Colon (tissue), 2 donors: ENCODE data around the gene EBLN1.

Experiments used
- FAIRE-seq: peaks from 2 replicates; lab custom pipeline; 2012; peaks lifted over from hg19 to GRCh38; lab: Jason Lieb, UNC
- donor health status: control.
- donor health status: control.

Gene EBLN1

DNA sequence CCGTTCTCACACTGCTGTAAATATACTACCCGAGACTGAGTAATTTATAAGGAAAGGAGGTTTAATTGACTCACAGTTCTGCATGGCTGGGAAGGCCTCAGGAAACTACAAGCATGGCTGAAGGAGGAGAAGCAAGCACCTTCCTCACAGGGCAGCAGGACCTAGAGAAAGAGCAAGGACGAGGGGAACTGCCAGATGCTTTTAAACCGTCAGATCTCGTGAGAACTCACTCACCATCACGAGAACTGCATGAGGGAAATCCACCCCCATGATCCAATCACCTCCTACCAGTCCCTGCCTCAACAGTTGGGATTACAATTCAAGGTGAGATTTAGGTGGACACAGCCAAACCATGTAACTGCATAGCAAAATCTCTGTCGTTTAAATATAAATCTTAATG is at the start of gene EBLN1:
Gene EBLN1, minus strand, starts transcription at position 174 of the 400 bp plus-strand sequence. CDS start 8,032 bp downstream, outside the sequence.
- FAIRE-seq: no peak

DNA sequence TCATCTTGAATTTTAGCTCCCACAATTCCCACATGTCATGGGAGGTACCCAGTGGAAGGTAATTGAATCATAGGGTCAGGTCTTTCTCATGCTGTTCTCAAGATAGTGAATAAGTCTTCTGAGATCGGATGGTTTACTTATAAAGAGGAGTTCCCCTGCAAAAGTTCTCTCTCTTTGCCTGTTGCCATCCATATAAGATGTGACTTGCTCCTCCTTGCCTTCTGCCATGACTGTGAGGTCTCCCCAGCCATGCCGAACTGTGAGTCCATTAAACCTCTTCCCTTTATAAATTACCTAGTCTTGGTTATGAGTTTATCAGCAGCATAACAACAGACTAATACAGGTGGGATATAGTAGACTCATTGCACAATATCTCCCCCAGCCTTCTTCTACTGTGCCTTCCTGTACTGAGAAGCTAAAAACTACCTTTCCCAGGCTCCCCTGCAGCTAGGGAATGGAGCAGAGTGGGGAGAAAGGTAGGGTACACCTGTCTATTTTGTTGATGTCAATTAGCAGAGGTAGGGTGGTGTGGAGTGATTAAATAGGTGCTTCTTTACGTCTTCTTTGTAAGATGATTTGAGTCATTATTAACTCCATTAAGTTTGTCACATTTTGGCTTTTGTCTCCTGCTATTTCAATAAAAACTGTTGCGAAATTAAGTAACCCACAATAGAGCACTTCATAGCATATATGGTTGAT is 48.2 kb upstream of the EBLN1 start:
- FAIRE-seq: no peak

DNA sequence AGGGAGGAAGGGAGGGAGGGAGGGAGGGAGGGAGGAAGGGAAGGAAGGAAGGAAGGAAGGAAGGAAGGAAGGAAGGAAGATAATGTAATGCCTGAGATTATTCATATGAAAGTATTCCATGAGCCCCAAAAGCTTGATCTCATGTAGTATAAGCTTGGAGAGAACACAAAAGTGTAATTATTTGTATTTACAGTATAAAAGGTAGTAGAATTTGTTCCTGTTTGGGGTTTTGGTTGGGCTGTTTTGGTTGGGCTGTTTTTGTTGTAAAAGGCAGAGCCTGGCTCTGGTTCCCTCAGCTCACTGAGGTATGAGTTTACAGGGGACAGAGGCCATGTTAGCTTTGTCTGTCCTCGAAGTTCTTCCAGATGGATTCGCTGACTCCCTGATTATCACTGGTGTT is 45.3 kb upstream of the EBLN1 start:
- FAIRE-seq: no peak

DNA sequence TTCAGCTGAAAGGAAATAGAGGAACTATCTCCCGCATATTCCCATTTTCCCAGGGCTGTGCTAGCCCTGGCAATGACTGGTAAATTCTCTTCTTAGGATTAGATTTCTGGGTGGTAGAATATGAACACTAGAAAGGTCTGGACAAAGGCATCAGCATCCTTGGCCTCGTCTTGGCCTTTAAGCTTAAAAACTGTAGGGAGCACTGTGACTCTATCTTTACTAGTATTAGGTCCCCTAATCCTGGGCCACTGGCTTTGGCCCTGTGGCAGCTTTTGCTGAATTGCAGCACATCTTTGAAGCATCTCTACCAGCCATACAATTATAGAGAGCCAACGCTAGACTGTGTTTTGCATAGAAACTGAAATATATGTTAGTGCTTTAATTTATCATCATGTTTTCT is 41.5 kb upstream of the EBLN1 start:
- no peak for FAIRE-seq

DNA sequence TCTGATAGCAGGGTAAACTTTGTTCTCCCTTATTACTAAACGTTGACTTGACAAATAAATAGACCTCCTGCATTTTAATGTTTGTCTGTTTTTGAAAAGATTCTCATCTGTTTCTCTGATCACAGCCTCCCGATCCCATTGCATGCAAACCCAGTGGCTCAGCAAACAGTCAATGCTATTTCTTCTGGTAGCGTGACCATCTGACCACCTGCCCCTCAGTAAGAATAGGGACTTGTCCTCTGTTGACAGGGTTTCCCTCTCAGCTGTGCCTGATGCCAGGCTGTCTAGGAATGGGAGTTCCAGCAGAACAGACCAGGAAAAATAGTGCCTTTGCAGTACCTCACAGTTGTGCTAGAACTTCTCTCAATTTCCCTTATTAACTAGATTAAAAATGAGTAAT is 40.7 kb upstream of the EBLN1 start:
- no peak for FAIRE-seq

DNA sequence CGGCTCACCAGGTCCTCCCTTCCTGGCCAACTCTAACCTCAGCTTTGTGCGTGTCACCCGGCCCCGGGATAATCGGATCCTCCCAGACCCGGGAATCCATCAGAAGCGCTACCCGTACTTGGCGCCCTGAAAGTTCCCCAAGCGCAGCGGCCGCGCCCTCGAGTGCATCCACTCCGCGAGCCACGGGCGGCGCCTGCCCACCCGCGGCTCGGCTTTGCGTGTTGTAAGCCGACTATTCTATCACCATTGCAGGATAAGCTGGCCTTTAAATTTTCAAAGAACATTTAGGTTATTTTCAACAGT is 35.7 kb upstream of the EBLN1 start:
- no peak for FAIRE-seq

DNA sequence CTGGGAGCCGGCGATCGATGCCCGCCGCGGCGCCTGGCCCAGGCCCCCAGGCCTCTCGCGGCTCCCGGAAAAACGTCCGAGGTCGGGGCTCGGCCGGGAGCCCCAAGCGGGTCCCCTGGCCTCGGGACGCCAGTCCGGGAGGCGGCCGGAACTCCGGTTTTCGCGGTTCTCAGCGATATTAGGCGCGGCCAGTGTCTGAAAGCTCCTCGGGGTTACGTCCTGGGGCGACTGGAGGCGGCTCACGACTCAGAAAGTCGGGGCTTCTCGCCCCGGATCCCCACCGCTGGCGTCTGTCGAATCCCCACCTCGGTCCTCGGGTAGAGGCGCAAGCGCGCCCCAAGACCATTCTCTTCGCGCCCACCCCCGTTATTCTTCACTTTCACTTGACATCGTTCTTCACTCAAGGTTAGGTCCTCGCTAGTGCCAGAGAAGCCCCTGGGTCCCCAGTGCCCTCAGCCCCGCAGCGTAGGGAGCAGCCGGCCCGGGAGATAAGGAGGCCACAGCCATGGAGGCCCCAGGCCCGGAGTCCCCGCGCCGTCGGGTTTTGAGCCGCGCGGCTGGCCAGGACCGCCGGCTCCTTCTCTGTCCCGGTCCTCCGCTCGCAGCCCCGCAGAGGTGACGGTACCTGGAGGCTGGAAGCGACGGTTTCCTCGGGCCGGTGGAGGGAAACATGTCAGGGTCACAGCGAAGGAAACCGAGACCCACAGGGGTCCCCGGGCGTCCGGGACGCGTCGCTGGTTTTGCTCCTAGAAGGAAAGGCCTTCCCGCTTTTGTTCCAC is 35.2 kb upstream of the EBLN1 start:
- FAIRE-seq: no peak

DNA sequence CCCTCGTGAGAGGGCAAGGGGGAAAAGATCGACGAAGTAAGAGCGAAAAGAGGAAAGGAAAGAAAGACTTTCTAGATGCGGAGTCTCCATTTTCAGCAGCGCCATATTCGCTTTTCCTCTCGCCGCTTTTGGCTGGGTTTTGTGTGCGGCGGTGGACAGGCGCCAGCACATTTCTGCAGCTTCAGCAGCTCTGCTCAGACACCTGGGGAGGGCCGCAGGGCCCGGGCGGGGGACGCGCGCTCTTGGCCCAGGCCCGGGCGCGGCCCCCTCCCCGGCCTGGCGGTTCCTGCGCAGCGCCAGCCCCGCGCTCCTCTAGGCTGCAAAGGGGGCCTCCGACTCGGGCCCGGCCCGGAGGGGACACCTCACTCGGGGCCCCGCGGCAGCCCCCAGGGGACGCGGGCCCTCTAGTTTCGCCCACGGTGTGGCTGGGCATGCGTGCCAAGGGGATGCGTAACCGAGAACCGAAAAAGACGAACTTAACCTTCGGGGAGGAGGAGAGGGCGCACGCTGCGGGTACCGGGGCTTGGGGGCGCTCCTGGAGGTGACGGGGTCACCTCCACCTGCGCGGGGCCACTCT is 34.5 kb upstream of the EBLN1 start:
- FAIRE-seq: no peak

DNA sequence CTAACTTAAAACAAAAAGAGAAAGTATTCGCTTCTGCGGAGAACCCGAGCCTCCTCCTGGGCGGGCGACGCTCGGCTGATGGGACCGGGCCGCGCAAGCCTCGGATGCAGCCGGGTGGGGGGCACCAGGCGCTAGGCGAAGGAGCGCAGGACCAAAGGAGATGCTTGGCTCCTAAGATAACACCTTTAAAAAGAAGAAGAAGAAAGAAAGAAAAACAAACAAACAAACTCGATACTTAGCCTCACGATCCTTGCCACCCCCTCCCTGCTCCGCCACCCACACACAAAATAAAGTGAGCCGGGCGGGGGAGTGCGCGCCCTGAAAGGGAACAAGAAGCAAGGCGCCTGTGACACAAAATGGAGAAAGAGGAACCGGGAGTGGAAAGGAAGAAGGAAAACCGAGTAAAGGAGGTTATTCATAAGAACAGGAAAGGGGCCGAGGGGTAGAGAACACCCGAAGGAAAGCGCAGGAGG is 34.0 kb upstream of the EBLN1 start:
- no peak for FAIRE-seq

DNA sequence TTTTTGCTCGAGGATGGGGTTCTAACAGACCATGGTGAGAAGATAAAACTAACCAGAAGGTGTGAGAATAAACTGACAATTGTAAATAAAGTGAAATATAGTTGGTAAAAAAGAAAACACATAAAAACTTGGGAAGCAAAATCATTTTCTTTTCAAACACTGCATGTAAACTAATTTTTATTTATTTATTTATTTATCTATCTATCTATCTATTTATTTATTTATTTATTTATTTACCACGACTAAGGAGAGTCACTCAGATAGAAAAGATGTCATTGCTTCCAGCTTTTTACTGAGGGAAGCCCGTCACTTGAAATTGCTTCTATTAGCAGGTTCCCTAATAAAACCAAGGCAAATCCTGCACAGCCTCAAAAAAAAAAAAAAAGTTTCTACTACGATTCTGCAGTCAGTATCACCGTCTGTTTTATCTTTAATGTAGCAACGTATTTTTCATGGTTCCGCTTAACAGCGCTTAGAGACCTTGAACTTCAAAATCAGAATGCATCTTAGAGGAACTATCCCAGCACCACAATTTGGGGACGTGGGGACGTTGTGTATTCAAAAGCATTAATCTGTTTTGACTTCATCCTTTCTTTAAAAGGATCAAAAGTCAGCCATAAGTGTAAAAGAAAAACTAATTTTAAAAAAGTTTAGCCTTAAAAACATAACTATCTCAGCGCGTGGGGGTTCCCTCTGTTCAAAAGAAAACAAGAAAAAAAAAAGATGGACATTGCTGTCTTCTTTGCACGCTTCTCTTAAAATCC is 33.3 kb upstream of the EBLN1 start:
- peak; percentile 78 for FAIRE-seq

DNA sequence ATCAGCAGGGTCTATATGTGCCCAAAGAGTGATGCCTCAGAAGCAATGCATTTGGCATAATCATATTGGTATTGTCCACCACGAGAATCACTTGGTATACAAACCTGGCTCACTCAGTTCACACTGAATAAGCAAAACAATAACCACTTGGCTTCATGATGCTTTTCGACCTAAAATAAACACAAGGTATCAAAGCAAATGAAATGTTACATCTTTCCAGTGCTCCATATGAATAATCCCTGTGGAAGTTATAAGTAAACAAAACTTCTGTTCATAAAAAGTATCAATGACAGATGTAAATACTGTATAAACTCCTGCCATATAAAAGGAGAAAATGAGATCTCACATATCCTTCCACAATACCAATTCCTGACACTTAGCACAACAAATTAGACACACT is 29.8 kb upstream of the EBLN1 start:
- FAIRE-seq: no peak

DNA sequence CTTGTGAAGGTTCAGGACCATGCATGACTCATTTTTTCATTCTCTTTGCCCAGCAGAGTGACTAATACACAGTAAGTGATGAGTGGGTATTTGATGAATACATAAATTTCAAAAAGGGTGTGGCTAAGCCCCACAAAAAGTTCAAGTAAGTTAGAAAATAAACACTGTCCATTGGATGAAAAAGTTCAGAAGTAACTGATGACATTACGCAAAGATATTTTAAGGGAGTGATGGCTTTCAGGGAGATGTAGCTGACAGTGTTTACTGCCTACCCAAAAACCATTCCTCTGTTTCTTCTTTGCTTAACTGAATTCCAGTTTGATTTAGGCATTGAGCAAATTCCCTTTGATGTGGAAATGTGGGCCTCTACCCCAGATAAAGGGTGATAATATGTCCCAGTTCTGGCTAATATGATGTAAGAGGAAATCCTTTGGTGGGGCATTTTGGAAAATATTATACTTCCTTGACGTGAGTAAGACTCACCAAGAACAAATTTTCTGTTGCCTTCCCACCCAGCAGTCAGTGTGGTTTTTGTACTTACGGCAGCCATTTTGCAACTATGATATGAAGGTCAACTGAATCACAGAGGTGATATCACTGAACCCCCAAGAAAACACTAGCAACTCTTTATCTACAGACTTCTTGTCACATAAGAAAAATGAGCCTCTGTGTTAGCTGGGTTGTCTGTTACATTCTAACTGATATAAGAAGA is 29.0 kb upstream of the EBLN1 start:
- FAIRE-seq: no peak

DNA sequence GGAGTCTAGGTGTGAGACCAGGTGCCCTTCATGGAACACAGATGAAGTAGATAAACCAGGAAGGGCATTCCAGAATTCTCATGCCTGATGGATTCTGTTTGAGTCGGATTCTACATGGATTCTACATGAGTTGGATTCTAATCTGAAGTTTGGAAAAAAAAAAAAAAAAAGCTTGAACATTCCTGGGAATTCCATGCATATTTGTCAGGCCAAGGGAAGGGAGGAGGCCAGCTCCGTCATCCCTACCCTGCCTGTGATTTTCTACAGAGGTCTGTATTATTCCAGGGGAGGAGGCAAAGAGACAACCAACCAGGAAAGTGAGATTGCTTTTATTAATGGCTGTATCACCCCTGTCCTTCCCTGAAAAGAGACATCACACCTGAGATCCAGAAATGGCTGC is 27.8 kb upstream of the EBLN1 start:
- no peak for FAIRE-seq

DNA sequence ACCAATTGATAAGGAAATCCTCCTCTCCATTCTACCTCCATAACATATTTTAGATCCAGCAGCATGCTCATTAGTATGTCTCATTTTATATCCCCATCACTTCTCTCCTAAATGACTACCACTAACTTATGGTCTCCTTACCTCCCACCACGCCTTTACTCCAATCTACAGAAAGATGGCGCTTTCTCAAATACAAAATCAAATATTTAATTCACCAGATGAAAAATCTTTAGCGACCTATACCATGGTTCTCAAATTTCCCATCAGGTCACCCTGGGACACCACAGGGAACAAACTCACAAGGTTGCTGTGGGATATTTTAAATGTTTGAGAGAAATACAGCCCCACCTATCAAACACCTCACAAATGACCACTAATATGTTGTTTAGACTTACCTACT is 27.0 kb upstream of the EBLN1 start:
- no peak for FAIRE-seq

DNA sequence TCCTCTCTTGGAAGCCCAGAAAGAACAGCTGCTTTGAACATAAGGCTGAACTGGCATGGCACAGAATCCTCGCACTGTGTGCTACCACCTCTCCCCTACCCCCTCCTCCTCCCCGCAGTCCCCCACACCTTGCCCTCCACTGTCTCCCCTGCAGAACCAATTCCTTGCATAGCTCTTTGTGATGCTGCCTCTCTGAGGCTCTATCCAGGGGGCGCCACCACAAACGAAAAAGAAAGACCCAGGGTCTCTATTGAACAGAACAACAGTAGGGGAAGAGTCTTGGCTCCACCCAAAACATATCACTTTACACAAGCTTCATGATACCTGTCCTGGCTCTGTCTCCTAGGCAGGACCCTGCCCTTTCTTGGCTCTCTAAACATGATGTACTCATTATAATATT is 26.2 kb upstream of the EBLN1 start:
- no peak for FAIRE-seq

DNA sequence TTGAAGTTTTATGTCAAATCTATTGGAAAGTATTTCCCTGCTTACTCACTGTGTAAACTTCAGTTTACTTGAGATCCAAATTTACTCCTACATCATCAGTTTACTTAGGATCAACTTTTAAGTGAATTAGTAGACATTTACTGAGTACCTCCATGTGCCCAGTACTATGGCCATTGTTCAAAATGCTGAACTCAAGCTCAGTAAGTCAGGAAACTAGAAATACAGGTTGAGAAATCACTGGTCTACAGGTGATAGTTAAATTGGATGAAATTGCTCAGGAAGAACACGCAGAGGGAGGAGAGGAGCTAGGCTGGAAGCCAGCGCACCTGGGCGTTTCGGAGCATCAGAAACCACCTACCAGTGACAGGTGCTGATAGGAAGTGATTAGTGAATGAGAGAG is 25.5 kb upstream of the EBLN1 start:
- no peak for FAIRE-seq

DNA sequence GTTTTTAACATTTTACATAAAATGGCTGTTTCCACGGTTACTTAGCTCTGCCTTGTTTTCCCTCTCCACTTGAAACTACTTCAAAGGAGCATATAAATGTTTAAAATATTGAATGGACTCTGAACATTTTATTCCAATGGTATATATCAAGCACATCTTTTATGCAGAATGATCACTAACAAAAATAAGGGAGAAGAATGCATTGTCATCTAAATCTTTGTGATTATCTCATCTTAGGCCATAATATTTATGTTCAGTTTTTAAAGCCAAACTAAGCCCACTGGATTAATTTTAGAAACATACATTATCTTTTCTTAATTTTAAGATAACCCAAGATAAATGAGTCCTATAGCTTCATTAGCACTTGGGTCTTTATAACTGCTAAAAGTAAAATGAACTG is 13.4 kb upstream of the EBLN1 start:
- FAIRE-seq: no peak

DNA sequence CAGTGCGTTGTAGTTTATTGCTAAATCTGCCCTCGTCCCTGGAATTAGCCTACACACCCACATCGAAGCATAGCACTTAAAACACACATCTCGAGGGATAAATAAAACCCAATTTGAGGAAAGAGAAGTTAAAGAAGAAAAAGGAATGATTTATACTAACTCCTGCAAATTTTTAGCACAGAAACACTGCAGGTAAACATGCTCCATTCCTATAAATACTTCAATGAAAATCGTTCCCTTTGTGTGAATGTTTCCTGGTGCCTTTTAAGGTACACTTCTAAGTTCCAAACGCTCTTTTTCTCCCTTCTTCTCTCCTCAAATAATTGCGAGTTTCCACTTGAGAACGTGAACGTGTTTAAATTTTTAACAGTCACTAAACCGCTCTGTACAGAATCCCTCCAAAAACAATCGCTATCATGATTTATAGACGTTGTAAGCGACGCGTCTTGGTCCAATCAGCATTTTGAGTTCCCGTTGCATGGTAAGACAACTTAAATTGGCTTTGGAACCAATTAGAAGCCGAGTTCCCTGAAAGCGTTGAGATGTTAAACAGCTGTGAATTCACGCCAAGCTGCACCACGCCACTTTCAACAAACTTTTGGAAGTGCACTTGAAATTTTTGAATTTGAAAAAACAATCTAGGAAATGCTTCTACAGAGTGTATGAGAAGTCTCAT is 12.5 kb upstream of the EBLN1 start:
- FAIRE-seq: peak; percentile 38

DNA sequence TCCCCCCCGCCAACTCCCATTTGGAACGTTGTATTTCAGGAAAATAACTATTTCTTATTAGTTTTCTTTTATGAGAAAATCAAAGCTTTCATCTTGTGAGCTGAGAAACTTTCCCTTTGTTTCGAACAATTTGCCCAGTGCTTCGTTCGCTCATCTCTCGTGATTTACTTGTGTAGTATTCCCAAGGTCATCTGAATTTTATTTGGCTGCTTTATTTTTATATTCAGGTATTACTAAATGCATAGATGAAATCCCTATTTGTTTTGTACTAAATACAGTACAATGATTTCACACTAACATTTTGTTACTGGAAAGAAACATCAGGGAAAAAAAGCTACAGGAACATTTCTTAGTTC is 12.0 kb upstream of the EBLN1 start:
- no peak for FAIRE-seq

DNA sequence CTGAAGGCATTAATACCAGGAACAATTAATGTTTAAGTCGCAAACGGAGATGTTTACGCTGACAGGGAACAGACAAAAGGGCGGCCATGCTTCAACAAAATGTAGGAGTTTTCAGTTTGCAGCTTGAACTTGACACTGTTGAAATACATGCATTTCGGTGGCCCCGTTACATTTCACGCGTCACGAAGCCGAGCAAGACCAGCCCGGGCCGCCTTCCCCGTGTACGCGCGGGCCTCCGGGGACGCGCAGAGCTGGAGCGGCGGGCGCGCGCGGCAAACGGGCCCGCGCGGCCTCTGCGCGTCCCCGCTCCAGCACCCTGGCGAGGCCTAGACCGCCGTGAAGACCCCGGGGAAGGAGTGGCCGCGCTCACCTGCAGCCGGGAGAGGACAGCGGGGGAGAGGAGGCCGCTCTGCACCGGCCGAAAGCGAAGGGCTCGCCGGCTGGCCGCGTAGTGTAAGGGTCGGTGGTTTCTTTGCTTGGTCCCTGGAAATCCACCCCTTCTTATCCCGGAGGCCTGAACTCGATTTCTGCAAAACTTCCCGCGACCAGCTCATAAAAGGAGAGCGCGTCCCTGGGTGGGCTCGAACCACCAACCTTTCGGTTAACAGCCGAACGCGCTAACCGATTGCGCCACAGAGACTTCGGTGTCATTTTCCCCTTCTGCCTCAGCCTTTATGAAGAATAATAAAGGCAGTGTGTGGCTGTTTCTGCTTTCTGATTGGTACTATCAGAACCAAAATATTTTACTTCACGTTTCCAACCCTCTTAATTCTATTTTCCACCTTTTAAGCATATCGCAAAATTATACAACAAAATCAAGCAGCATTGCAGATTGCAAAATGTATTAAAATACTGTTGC is 11.4 kb upstream of the EBLN1 start:
- FAIRE-seq: no peak
